Right lobe of liver (tissue), 6 donors: ENCODE results near the gene YTHDF1. TPM values are rescaled to one million over a fixed set of nuclear protein-coding genes. Genes with fewer than 3 reads are reported as not detected.
A peak's percentile ranks its signal among the peaks of the same experiment; 100 is the strongest.

Experiments used
- ATAC-seq, 4 donors: fragments of 200-7000 bp; cut with Tn5 transposase; one replicate each; pipeline ENCODE4 v1.9.1; 2020; ENCODE audit warnings: mild to moderate bottlenecking in 4 of 4, moderate library complexity in 4 of 4
- DNase-seq, 3 donors: peaks; one replicate each; pipeline ENCODE4 v3.0.0-alpha.2; 2020
- H3K27ac ChIP-seq, 3 donors: fragments of 200-600 bp; one replicate each; pipeline ENCODE4 v1.8.0; 2022
- H3K27me3 ChIP-seq, 2 donors: fragments of 200-600 bp; one replicate each; pipeline ENCODE4 v1.8.0; 2022
- H3K36me3 ChIP-seq, 4 donors: fragments of 200-600 bp; sonication (generic) in 1 of 4; one replicate each; pipeline versions ENCODE4 v1.5.1 to v1.8.0; 2017 to 2022; ENCODE audit warnings: control low read depth in 1 of 4
- H3K4me1 ChIP-seq, 4 donors: fragments of 200-600 bp; sonication (generic) in 1 of 4; one replicate each; pipeline versions ENCODE4 v1.5.1 to v1.8.0; 2017 to 2022; ENCODE audit warnings: control low read depth in 1 of 4
- H3K4me3 ChIP-seq, 3 donors: fragments of 200-600 bp; one replicate each; pipeline ENCODE4 v1.8.0; 2022
- H3K9me3 ChIP-seq, 4 donors: fragments of 200-600 bp; sonication (generic) in 1 of 4; one replicate each; pipeline versions ENCODE4 v1.5.1 to v1.8.0; 2017 to 2022; ENCODE audit warnings: control low read depth in 1 of 4
- POLR2A ChIP-seq: fragments of 450-650 bp; IDR thresholded peaks from one replicate; pipeline ENCODE4 v1.6.1; 2017; ENCODE audit warnings: antibody characterized with exemption, mild to moderate bottlenecking
- WGBS: methylation state at CpG from one replicate; pipeline ENCODE4 v1.1.6; 2018; ENCODE audit warnings: low coverage, low lambda C conversion rate; ENCODE audit not compliant: insufficient coverage; ENCODE audit errors: missing lambda C conversion rate; 5-methylcytosine and 5-hydroxymethylcytosine counted together
- intact Hi-C, 2 donors: fragments of 100-400 bp; cut with DNase I; formaldehyde crosslinking; loops; one replicate each; pipeline versions ENCODE4 v1.11.2 to v1.14.1; 2022
- total RNA-seq, 6 experiments: library from RNA; depleted of rRNA in 2 of 6; stranded (reverse); fragments of >200 nt in 2 of 6; fragmentation: NEBNext Ultra II Directional in 3 of 6; extraction: Animal tissue kit (Norgen Biotek cat#: 25700) in 3 of 6; gene quantifications; one replicate each; pipeline versions ENCODE4 v1.1.0 to v1.2.4, GENCODE V29; 2016 to 2023
- TF ChIP-seq, protein P1 (sequence below), 4 donors: fragments of 200-600 bp in 3 of 4; fragments of 450-650 bp in 1 of 4; IDR thresholded peaks; one replicate each; pipeline versions ENCODE4 v1.5.1 to v1.8.0; 2016 to 2022; ENCODE audit warnings: antibody characterized with exemption in 4 of 4, mild to moderate bottlenecking in 2 of 4
- donor health status: DM: no; HTN: yes; CAD: no.
- donor health status: DM: no; HTN: no; CAD: no.
- donor health status: DM: no; HTN: no; CAD: no.
- donor health status: DM: no; HTN: yes; CAD: no.
- donor health status: DM: no; HTN: yes; CAD: no.

The YTHDF1 gene
- total RNA-seq, 6 experiments from 2014 or later: 16.4 to 23.6 (median 21.1) TPM

DNA sequence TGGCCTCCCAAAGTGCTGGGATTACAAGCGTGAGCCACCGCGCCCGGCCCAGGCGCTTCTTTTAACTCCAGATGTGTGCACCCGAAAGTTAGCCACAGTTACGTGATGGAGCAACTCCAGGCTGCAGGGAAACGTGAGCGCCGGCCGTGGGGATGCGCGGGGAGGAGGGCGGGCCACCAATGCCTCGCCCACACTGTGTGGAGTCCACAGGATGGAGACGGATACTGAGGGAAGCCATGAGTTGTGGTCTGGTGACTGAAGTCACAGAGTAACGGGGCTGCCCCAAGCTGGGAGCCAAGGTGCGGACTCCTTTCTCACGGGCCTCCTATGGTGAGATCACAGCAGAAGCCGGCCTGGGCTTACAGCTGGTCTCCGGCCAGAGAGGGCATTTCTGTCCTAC is 23.2 kb downstream of the YTHDF1 start:
- no peak overlapping the region for H3K27ac ChIP-seq
- intact Hi-C loops: no loop called here
- no peaks in the 10 kb centered on the region for H3K27me3 ChIP-seq
- no peaks in the 10 kb centered on the region for H3K9me3 ChIP-seq
- ATAC-seq (no peak), DNase-seq (no peak)
- H3K4me3 ChIP-seq: no peak overlapping the region
- H3K36me3 ChIP-seq: peaks cover 0 to 9% (median 0%) of the 10 kb centered on the region in 4 donors
- no peak for TF ChIP-seq POLR2A
- TF ChIP-seq, protein P1, sequence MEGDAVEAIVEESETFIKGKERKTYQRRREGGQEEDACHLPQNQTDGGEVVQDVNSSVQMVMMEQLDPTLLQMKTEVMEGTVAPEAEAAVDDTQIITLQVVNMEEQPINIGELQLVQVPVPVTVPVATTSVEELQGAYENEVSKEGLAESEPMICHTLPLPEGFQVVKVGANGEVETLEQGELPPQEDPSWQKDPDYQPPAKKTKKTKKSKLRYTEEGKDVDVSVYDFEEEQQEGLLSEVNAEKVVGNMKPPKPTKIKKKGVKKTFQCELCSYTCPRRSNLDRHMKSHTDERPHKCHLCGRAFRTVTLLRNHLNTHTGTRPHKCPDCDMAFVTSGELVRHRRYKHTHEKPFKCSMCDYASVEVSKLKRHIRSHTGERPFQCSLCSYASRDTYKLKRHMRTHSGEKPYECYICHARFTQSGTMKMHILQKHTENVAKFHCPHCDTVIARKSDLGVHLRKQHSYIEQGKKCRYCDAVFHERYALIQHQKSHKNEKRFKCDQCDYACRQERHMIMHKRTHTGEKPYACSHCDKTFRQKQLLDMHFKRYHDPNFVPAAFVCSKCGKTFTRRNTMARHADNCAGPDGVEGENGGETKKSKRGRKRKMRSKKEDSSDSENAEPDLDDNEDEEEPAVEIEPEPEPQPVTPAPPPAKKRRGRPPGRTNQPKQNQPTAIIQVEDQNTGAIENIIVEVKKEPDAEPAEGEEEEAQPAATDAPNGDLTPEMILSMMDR (IDR thresholded peaks at IDR 0.05): no peak
- 89% methylated on average over 7 of the region's 21 CpGs for WGBS
- peaks cover 0 to under 1% (median 0%) of the 10 kb centered on the region in 4 donors for H3K4me1 ChIP-seq

DNA sequence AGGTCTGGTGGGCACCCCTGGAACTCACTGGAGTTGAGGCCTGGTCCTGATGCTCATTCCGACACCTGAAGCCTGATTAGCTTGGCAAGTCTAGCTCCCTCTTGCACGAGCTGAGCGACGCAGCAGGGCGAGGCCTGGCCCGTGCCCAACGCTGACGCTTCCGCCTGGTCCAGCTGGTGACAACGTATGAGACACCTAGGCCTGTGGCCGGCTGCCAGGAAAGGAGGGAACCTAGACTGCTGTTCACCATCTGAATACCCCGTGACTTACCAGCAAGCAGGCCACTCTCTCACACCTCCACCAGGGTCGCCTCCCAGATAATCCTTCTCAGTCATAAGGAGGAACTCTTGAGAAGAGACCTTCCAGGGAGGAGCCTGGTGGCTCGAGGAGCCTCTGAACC is 24.5 kb downstream of the YTHDF1 start:
- Histone ChIP-seq H3K9me3 (no peaks in the 10 kb centered on the region), H3K4me1 (no peaks in the 10 kb centered on the region), H3K27ac (no peak overlapping the region), H3K27me3 (no peaks in the 10 kb centered on the region), H3K36me3 (peaks cover 0 to 9% (median 0%) of the 10 kb centered on the region in 4 donors), H3K4me3 (no peak overlapping the region)
- intact Hi-C loops: no loop called here
- DNase-seq (no peak), ATAC-seq (peak in 1 of 4 donors; percentile 7)
- TF ChIP-seq POLR2A: no peak
- TF ChIP-seq, protein P1 (IDR thresholded peaks at IDR 0.05): no peak
- WGBS: no CpG with 5 or more reads among the region's 14 CpGs

DNA sequence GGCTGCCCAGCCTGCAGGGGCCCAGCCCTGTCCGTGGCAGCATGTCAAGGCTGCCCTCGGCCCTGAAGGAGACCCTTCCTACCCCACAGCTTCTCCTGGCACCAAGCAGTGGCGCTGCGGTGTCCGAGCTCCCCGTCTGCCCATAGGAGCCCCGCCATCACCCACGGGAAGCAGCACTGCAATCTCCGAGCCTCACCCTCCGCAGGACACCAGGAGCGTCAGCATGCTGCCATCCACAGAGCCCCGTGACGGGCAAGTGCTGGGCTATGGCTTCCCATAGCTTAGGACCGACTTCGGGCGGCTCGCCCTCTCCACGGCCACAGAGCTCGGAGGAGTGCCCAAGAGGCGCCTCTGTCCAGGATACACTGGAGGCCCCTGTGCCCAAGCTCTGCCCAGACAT is 25.1 kb downstream of the YTHDF1 start:
- no peak for DNase-seq
- WGBS: no CpG with 5 or more reads among the region's 20 CpGs
- TF ChIP-seq, protein P1 (IDR thresholded peaks at IDR 0.05): no peak
- no peak for TF ChIP-seq POLR2A

DNA sequence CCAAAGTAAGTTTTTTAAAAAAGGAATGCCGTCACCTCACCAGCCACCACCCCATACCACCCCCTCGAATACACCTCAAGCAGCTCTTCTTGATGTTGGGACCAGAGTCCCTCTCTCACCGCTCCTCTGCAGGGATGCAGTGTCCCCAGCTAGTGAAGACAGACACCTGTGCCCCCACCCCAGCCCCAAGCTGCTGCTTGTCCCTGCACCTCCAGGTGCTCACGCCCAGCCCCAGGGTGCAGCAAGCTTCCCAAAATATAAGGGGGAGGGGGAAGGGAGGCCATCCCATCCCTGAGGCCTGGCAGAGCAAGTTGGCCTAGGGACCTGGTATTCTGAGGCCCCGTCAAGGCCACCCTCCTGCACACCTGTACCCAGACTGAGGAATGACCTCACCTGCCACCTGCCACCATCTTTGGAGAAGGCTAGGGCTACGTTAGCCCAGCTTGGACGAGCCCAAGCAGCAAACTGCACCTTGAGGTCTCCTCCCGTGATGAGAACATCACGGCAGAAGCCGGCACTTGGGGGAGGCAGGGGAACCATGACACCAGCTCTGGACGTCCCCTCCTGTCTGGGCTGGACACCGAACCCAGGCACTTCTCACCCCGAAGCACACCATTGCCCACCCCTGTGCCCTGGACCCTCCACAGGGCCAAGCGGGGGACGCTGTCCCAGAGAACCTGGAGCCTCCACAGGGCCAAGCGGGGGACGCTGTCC is 25.9 kb downstream of the YTHDF1 start:
- peak in 1 of 3 donors; percentile 31 for DNase-seq
- Histone ChIP-seq H3K27ac (no peak overlapping the region), H3K36me3 (peaks cover 0 to 3% (median 0%) of the 10 kb centered on the region in 4 donors), H3K9me3 (no peaks in the 10 kb centered on the region), H3K4me3 (no peak overlapping the region), H3K27me3 (no peaks in the 10 kb centered on the region), H3K4me1 (no peaks in the 10 kb centered on the region)
- intact Hi-C loops: no loop called here
- WGBS: 81% methylated on average over 9 of the region's 17 CpGs
- ATAC-seq: no peak
- TF ChIP-seq, protein P1 (IDR thresholded peaks at IDR 0.05): no peak
- no peak for TF ChIP-seq POLR2A

More for the DNA sequence above, 25.1 kb downstream of the YTHDF1 start:
- no peaks in the 10 kb centered on the region for H3K4me1 ChIP-seq
- no peak overlapping the region for H3K27ac ChIP-seq
- H3K9me3 ChIP-seq: no peaks in the 10 kb centered on the region
- intact Hi-C loops: no loop called here
- peaks cover 0 to 9% (median 0%) of the 10 kb centered on the region in 4 donors for H3K36me3 ChIP-seq
- ATAC-seq: no peak
- H3K4me3 ChIP-seq: no peak overlapping the region
- H3K27me3 ChIP-seq: no peaks in the 10 kb centered on the region
